ENCODE data around the gene CCR4.

DNA sequence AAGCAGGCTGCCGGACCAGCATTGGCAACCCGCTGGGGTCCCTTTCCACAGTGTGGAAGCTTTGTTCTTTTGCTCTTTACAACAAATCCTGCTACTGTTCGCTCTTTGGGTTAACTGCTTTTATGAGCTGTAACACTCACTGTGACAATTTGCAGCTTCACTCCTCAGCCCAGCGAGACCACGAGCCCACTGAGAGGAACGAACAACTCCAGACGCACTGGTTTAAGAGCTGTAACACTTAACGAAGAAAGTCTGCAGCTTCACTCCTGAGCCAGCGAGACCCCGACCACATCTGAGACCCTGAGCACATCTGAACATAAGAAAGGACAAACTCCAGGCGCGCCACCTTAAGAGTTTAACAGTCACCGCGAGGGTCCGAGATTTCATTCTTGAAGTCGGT is 10.7 kb upstream of the CCR4 start:
- TF ChIP-seq, protein P1, sequence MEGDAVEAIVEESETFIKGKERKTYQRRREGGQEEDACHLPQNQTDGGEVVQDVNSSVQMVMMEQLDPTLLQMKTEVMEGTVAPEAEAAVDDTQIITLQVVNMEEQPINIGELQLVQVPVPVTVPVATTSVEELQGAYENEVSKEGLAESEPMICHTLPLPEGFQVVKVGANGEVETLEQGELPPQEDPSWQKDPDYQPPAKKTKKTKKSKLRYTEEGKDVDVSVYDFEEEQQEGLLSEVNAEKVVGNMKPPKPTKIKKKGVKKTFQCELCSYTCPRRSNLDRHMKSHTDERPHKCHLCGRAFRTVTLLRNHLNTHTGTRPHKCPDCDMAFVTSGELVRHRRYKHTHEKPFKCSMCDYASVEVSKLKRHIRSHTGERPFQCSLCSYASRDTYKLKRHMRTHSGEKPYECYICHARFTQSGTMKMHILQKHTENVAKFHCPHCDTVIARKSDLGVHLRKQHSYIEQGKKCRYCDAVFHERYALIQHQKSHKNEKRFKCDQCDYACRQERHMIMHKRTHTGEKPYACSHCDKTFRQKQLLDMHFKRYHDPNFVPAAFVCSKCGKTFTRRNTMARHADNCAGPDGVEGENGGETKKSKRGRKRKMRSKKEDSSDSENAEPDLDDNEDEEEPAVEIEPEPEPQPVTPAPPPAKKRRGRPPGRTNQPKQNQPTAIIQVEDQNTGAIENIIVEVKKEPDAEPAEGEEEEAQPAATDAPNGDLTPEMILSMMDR (tag by site-specific recombination; IDR thresholded peaks at IDR 0.05), result no peak
- TF ChIP-seq ZNF707 (tag by site-specific recombination; IDR thresholded peaks at IDR 0.05) (no peak), ZBTB17 (tag by site-specific recombination; IDR thresholded peaks at IDR 0.05) (no peak), ZNF544 (tag by site-specific recombination; IDR thresholded peaks at IDR 0.05) (no peak), REPIN1 (tag by site-specific recombination; IDR thresholded peaks at IDR 0.05; ENCODE audit: low read depth) (no peak)
- TF ChIP-seq, protein P2, sequence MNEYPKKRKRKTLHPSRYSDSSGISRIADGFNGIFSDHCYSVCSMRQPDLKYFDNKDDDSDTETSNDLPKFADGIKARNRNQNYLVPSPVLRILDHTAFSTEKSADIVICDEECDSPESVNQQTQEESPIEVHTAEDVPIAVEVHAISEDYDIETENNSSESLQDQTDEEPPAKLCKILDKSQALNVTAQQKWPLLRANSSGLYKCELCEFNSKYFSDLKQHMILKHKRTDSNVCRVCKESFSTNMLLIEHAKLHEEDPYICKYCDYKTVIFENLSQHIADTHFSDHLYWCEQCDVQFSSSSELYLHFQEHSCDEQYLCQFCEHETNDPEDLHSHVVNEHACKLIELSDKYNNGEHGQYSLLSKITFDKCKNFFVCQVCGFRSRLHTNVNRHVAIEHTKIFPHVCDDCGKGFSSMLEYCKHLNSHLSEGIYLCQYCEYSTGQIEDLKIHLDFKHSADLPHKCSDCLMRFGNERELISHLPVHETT (tag by site-specific recombination; IDR thresholded peaks at IDR 0.05), result no peak
